SK-N-MC (cell line): ENCODE measurements around the gene MACROD2.

Source experiments
- DNase-seq: peaks from one replicate; pipeline ENCODE4 v3.0.0-alpha.2; 2011; ENCODE audit warnings: low read depth, low spot score
- H3K27ac ChIP-seq: fragments of 200-600 bp; sonication (generic); 2 replicates; pipeline ENCODE4 v1.5.1; 2016; ENCODE audit warnings: mixed run types
- H3K36me3 ChIP-seq: fragments of 200-600 bp; sonication (generic); 2 replicates; pipeline ENCODE4 v1.6.1; 2017; ENCODE audit warnings: antibody characterized with exemption, low read length, mixed read lengths; ENCODE audit not compliant: insufficient read depth
- H3K4me3 ChIP-seq: fragments of 200-600 bp; sonication (generic); 2 replicates; pipeline ENCODE4 v1.5.1; 2016
- H3K9ac ChIP-seq: fragments of 200-600 bp; sonication (generic); 2 replicates; pipeline ENCODE4 v1.8.0; 2017; ENCODE audit warnings: mixed run types, mixed read lengths; ENCODE audit not compliant: insufficient read length
- H3K9me3 ChIP-seq: fragments of 200-600 bp; sonication (generic); 2 replicates; pipeline ENCODE4 v1.6.1; 2017; ENCODE audit warnings: low read depth, mild to moderate bottlenecking, antibody characterized with exemption, low read length, moderate library complexity, mixed read lengths
- EZH2 ChIP-seq: fragments of 200-600 bp; sonication (generic); IDR thresholded peaks from one replicate; pipeline ENCODE4 v1.6.1; 2017; ENCODE audit warnings: antibody characterized with exemption
- FOXP2 ChIP-seq: optimal IDR thresholded peaks from 2 replicates; pipeline ENCODE3; 2011; ENCODE audit warnings: mild to moderate bottlenecking, moderate library complexity; ENCODE audit not compliant: insufficient read depth; ENCODE audit errors: extremely low read length, control extremely low read depth
- POLR2AphosphoS5 ChIP-seq: IDR thresholded peaks from 2 replicates; pipeline ENCODE4 v1.6.1; 2012; ENCODE audit warnings: mild to moderate bottlenecking, low read depth, low read length, borderline replicate concordance

MACROD2 gene

GRCh38 chr20:15245896-15246295, 1250.6 kb downstream of the MACROD2 start:
- no peaks in the 10 kb centered on the region for H3K36me3 ChIP-seq
- no peak overlapping the region for H3K27ac ChIP-seq
- no peak for DNase-seq
- no peak overlapping the region for H3K9ac ChIP-seq
- TF ChIP-seq POLR2AphosphoS5 (no peak), FOXP2 (no peak), EZH2 (no peak)
- H3K4me3 ChIP-seq = no peak overlapping the region
- no peaks in the 10 kb centered on the region for H3K9me3 ChIP-seq

- Histone ChIP-seq H3K9me3 (no peaks in the 10 kb centered on the region), H3K9ac (no peak overlapping the region)
- TF ChIP-seq POLR2AphosphoS5 = no peak
- no peak for TF ChIP-seq FOXP2
- no peak for TF ChIP-seq EZH2
Observed at GRCh38 chr20:15248618-15249395, 1253.5 kb downstream of the MACROD2 start.

GRCh38 chr20:15251171-15251570, 1255.9 kb downstream of the MACROD2 start:
- TF ChIP-seq FOXP2 = no peak
- no peak for TF ChIP-seq POLR2AphosphoS5
- no peak for TF ChIP-seq EZH2
- no peak for DNase-seq
- Histone ChIP-seq H3K9me3 (no peaks in the 10 kb centered on the region), H3K4me3 (no peak overlapping the region), H3K36me3 (no peaks in the 10 kb centered on the region), H3K9ac (no peak overlapping the region), H3K27ac (no peak overlapping the region)

More at GRCh38 chr20:15248618-15249395, 1253.5 kb downstream of the MACROD2 start:
- Histone ChIP-seq H3K36me3 (no peaks in the 10 kb centered on the region), H3K27ac (no peak overlapping the region), H3K4me3 (no peak overlapping the region)
- no peak for DNase-seq

GRCh38 chr20:15252304-15252703, 1257.0 kb downstream of the MACROD2 start:
- H3K36me3 ChIP-seq = no peaks in the 10 kb centered on the region
- no peaks in the 10 kb centered on the region for H3K9me3 ChIP-seq
- no peak overlapping the region for H3K27ac ChIP-seq
- DNase-seq = no peak
- TF ChIP-seq EZH2 = no peak
- no peak for TF ChIP-seq POLR2AphosphoS5
- TF ChIP-seq FOXP2 = no peak
- no peak overlapping the region for H3K4me3 ChIP-seq
- no peak overlapping the region for H3K9ac ChIP-seq

GRCh38 chr20:15253431-15253830, 1258.1 kb downstream of the MACROD2 start:
- no peak overlapping the region for H3K9ac ChIP-seq
- no peak for TF ChIP-seq EZH2
- no peaks in the 10 kb centered on the region for H3K36me3 ChIP-seq
- H3K9me3 ChIP-seq = no peaks in the 10 kb centered on the region
- no peak overlapping the region for H3K4me3 ChIP-seq
- no peak for DNase-seq
- H3K27ac ChIP-seq = no peak overlapping the region

GRCh38 chr20:15256676-15257568, 1261.6 kb downstream of the MACROD2 start:
- Histone ChIP-seq H3K4me3 (peak overlapping the region; percentile 32; the same call in 1 of the 2 replicates), H3K36me3 (no peaks in the 10 kb centered on the region), H3K9me3 (no peaks in the 10 kb centered on the region), H3K9ac (peak overlapping the region; percentile 32), H3K27ac (peak overlapping the region; percentile 57; the same call in 1 of the 2 replicates)
- DNase-seq = peak; percentile 60
- TF ChIP-seq EZH2 (no peak), POLR2AphosphoS5 (no peak), FOXP2 (no peak)

- Histone ChIP-seq H3K9me3 (no peaks in the 10 kb centered on the region), H3K36me3 (no peaks in the 10 kb centered on the region), H3K9ac (no peak overlapping the region), H3K27ac (no peak overlapping the region), H3K4me3 (no peak overlapping the region)
- DNase-seq = no peak
- TF ChIP-seq FOXP2 = no peak
- TF ChIP-seq POLR2AphosphoS5 = no peak
- no peak for TF ChIP-seq EZH2
Observed at GRCh38 chr20:15257569-15257870, 1262.2 kb downstream of the MACROD2 start.

GRCh38 chr20:15265581-15266309, 1270.4 kb downstream of the MACROD2 start:
- Histone ChIP-seq H3K27ac (peak overlapping the region; percentile 3; the same call in 1 of the 2 replicates), H3K4me3 (peak overlapping the region; percentile 33; the same call in 1 of the 2 replicates), H3K36me3 (no peaks in the 10 kb centered on the region), H3K9me3 (no peaks in the 10 kb centered on the region; the same call in 1 of the 2 replicates), H3K9ac (peak overlapping the region; percentile 1)
- TF ChIP-seq POLR2AphosphoS5 (no peak), EZH2 (no peak), FOXP2 (no peak)
- DNase-seq = no peak
